SW480 (cell line): ENCODE data around the gene CLEC11A.
A peak's percentile ranks its signal among the peaks of the same experiment; 100 is the strongest.
"Not testable (repeated sequence)": the region's sequence is repeated elsewhere in the genome, so short reads cannot be mapped to it uniquely, and the experiment has no call there.

Experiments
- DNase-seq: peaks from one replicate; pipeline ENCODE4 v3.0.0-alpha.2; 2016; ENCODE audit warnings: low spot score

CLEC11A gene

DNA sequence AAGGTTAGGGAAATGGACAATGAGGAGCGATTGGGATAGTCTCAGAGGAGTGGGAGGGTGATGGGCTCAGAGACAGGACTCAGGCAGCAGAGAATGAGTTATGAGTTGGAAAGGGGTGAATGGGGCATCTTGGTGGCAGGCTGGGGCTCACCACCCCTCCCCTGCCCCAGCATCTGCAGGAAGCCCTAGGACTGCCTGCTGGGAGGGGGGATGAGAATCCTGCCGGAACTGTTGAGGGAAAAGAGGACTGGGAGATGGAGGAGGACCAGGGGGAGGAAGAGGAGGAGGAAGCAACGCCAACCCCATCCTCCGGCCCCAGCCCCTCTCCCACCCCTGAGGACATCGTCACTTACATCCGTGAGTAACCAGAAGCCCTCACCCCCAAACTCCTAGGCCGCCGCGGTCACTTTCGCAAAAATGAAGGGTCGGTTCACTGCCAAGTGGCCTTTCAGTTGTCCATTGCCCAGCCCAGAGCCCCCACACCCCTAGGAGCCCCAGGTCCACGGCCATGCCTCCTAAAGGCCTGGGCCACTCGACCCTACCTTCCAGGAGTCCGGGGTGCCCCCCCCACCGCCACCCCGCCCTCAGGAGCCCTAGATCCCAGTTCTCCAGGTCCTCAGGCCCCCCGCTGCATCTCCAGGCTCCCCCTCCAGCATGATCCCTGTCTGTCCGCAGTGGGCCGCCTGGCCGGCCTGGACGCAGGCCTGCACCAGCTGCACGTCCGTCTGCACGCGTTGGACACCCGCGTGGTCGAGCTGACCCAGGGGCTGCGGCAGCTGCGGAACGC is 764 bp downstream of the CLEC11A start:
- DNase-seq, result no peak

DNA sequence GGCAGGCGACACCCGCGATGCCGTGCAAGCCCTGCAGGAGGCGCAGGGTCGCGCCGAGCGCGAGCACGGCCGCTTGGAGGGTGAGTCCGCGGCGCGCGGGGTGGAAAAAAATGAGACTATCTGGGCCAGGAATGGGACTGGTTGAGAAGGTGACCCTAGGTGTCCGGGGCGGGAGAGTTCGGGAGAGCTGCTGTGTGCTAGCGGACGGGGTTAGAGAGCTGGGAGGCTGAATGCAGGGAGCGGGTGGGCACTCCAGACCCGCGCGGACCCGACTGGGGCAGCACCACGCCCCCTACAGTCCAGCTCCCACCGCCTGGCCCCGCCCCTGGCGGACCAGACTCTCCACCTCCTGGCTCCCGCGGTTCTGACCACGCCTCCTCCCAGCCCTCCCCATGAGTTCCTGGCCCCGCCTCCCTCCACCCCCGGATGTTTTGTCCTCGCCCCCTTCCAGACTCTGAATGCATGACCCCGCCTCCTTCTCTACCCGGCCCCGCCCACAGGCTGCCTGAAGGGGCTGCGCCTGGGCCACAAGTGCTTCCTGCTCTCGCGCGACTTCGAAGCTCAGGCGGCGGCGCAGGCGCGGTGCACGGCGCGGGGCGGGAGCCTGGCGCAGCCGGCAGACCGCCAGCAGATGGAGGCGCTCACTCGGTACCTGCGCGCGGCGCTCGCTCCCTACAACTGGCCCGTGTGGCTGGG is 1.5 kb downstream of the CLEC11A start:
- peak; percentile 99 for DNase-seq

DNA sequence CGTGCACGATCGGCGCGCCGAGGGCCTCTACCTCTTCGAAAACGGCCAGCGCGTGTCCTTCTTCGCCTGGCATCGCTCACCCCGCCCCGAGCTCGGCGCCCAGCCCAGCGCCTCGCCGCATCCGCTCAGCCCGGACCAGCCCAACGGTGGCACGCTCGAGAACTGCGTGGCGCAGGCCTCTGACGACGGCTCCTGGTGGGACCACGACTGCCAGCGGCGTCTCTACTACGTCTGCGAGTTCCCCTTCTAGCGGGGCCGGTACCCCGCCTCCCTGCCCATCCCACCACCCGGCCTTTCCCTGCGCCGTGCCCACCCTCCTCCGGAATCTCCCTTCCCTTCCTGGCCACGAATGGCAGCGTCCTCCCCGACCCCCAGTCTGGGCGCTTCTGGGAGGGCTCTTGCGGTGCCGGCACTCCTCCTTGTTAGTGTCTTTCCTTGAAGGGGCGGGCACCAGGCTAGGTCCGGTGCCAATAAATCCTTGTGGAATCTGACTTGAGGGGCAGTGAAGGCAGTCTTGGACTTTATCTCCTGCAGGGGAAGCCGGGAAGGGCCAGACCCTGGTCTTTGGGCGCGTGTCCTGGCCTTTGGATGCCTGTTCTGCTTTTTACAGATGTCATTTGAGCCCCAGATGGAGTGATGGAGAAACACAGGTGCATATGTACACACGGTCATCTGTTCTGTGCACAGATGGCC is 2.2 kb downstream of the CLEC11A start:
- no peak for DNase-seq

- no peak for DNase-seq
Observed at GRCh38 chr19:50725911-50726230, 2.7 kb downstream of the CLEC11A start.

DNA sequence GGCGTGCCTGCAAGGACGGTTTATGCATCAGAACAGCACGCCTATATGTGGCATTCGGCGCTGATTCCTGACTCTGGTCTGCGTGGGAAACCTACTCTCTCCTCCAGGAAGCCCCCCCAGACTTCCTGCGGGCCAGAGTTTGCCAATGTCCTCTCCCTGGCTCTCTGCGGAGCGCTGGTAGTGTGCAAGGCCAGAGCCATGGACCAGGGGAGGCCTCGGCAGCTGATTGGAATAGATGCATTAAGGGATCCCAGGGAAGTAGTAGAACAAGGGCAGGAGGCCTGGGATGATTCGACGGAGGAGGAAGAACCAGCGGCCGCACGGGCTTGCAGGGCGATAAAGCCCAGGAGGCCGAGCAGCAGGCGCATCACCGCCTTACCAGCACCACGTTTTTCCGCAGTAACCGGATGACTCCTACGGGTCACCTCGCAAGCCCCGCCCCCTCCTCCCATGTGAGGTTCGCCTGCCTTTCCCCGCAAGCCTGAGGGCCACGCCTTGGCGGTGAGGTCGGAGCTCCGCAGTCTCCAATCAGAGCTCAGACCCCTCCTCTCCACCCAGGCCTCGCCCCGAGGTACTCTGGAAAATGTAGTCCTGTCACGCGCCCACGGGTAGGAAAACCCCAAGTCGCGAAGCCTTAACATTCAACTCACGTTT is 5.0 kb downstream of the CLEC11A start:
- DNase-seq, result no peak

GRCh38 chr19:50729894-50730293 is 6.7 kb downstream of the CLEC11A start:
- DNase-seq, result no peak

DNA sequence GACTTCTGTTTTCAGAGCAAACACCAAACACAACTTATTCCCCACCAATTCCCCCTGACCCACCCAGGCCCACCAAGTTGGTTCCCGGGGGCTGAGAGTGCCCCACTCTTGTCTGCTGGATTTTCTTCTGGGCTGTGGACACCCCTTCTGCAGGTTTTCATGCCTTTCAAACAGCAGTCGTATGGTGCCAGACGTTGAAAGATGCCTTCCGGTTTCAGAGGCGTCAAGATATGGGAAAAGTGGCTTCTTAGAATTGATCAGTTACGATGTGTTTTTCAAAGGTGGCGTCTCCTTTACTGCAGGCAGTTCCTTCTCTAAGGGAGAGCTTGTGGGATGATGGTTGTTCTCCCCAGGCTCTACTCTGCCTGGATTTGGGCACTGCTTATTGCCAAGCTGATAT is 12.7 kb downstream of the CLEC11A start:
- no peak for DNase-seq

DNA sequence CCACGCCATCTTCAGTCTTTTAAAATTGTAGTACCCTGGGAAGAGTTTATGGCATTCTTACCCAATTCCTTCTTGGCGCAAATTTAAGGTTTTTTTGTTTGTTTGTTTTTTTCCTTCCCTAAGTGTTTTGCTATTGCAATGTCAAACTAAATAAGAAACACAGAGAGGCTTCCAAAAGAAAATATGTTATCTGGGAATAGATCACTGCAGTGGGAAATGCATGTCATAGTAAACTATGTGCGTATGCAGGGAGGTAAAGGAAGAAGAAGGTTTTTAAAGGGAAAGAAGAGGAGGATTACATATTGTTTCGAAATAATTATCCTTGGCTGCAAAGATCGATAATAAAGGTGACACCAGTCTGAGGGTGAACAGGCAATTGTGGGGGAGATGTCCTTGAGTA is 13.2 kb downstream of the CLEC11A start:
- no peak for DNase-seq

- no peak for DNase-seq
Observed at GRCh38 chr19:50739132-50739913, 16.2 kb downstream of the CLEC11A start.

DNA sequence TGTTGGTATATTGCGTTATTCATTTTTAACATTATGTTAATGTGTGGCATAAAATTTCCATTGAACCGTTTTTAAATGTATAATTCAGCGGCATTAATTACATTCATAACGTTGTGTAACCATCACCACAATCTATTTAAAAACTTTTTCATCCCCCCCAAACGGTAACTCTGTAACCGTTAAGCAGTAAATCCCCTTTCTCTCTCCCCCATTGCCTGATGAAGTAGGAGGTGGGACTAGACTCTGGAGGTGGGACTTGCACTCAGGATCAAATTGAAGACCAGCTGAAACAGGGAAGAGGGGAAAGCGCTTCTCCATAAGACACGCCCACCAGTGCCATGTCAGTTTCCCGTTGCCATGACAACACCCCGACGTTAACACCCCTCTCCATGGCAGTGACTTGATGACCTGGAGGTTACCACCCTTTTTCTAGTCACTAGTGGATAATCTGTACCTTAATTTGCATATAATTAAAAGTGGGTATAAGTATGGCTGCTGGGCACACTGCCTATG is 16.8 kb downstream of the CLEC11A start:
- no peak for DNase-seq

GRCh38 chr19:50741179-50741933 is 18.2 kb downstream of the CLEC11A start:
- DNase-seq, result no peak

DNA sequence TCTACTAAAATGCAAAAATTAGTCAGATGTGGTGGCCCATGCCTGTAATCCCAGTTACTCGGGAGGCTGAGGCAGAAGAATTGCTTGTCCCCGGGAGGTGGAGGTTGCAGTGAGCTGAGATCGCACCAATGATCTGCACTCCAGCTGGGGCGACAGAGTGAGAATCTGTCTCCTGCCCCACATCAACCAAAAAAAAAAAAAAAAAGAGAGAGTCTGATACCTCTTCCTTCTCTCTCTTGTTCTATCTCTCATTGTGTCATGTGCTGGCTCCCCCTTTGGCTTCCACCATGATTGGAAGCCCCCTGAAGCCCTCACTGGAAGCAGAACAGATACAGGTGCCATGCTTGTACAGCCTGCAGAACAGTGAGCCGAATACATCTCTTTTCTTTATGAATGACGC is 20.4 kb downstream of the CLEC11A start:
- no peak for DNase-seq

- no peak for DNase-seq
Observed at GRCh38 chr19:50745221-50745620, 22.1 kb downstream of the CLEC11A start.

- not testable (repeated sequence) for DNase-seq
Observed at GRCh38 chr19:50747141-50747540, 24.0 kb downstream of the CLEC11A start.

DNA sequence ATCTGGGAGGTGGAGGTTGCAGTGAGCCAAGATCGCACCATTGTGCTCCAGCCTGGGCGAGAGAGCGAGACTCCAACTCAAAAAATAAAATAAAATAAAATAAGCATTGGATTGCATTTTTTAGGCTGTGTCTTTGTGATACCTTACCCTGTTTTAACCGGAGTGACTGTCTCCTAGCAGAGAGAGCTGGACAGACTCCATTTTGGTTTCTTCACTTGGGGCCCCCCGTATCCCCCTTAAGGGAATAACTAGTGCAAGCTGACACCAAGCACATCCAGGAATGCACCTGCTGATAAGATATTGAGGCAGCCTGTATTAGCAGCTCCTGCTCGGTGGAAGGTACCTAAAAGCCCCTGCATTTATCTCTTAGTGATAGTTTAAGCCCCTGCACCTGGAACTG is 26.3 kb downstream of the CLEC11A start:
- DNase-seq, result no peak

DNA sequence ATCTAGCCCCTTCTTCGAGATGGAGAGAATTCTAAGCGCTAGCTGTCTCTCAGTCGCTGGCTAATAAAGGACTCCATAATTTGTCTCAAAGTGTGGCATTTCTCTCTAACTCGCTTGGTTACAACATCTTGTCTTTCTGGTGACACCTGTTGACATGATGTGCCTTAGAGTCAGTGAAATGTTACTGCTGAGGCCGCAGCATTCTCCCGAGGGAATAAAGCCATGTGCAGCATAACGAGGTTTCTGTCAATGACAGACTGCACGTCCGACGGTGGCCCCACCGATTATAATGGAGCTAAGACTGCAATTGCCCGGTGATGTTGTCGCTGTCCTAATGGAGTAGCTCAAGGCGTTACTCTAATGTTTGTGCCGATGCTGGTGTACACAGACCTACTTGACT is 26.8 kb downstream of the CLEC11A start:
- DNase-seq, result no peak

DNA sequence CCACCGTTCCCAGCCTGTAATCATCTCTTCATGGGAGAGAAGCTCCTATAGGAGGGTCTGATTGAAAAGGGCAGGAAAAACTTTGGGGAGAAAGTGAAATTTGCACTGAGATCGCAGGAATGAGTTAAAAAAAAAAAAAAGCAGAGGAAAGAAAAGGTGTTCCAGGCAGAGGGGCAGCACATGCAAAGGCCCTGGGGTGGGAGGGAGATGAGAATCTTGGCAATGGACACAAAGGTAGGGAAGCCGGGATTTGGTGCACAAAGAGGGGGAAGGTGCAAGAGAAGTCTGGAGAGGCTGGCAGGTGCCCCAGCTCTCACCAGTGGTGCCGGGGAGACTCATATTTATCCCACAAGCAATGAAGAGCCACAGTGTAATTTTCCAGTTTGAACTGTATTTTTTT is 30.7 kb downstream of the CLEC11A start:
- DNase-seq, result no peak

DNA sequence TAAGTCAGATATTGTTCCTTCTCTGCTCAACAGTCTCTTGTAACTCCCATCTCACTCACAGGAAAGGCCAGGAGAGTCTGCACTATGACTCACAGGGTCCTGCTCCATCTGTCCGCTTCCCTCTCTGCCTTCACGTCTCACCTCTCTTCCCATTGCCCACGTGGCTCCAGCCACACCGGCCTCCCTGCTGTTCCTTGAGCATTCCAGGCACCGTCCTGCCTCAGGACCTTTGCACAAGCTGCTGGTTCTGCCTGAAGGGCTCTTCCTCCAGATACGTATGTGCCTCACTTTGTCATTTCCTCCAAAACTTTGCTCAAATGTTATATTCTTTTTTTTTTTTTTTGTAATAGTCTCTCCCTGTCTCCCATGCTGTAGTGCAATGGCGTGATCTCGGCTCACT is 33.1 kb downstream of the CLEC11A start:
- not testable (repeated sequence) for DNase-seq

- DNase-seq, result not testable (repeated sequence)
Observed at GRCh38 chr19:50757624-50758023, 34.5 kb downstream of the CLEC11A start.

GRCh38 chr19:50759076-50759475 is 35.9 kb downstream of the CLEC11A start:
- not testable (repeated sequence) for DNase-seq

- DNase-seq, result peak; percentile 70
Observed at GRCh38 chr19:50759886-50760285, 36.7 kb downstream of the CLEC11A start.
